NCI-H2107 treated with DMSO at 0.1 percent for 48 hours (cell line): ENCODE measurements around the gene MDK.

Experiments
- DNase-seq: peaks from one replicate; lab custom pipeline; 2025; ENCODE audit not compliant: unreplicated experiment; lab: John Stamatoyannopoulos, UW

MDK gene

GRCh38 chr11:46381819-46382645 lies 563 bp downstream of the MDK start:
- no peak for DNase-seq

- no peak for DNase-seq
Observed at GRCh38 chr11:46382646-46383403, 1.4 kb downstream of the MDK start.

DNA sequence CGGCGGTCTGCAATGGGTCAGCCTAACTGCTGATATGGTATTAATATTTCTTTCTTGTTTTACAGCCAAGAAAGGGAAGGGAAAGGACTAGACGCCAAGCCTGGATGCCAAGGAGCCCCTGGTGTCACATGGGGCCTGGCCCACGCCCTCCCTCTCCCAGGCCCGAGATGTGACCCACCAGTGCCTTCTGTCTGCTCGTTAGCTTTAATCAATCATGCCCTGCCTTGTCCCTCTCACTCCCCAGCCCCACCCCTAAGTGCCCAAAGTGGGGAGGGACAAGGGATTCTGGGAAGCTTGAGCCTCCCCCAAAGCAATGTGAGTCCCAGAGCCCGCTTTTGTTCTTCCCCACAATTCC lies 1.9 kb downstream of the MDK start:
- DNase-seq = no peak

- DNase-seq = no peak
Observed at GRCh38 chr11:46383974-46384701, 2.7 kb downstream of the MDK start.

DNA sequence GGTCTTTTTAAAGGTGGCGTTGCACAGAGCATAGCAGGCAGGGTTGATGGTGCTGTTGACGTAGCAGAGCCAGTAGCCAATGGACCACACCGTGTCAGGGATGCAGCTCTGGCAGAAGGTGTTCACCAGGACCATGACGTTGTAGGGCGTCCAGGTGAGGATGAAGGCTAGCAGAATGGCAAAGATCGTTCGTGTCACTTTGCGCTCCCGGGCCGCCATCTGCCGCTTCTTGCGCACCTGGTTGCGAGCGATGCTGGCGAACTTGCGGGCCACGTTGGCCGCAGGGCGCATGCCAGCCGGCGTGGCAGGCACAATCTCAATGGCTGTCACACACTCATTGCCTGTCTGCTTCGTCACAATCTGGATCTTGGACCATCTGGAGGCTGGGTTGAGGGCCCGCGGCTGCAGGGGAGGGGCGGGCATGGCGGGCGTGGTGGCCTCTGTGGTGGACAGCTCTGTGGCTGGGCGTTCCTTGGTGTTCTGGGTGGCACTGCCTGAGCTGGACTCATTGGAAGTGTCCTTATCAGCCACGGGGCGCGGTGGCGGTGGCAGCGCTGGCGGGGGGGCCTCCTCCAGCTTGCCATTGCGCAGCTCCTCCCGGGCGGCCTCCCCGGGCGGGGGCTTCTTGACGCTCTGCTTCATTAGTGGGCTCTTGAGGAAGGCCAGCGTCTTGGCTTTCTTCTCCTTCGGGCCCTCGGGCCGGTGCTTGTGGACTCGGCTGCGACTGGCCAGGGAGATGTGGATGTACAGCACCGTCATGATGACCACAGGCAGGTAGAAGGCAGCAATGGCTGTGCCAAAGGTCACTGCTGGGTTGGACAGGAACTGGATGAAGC lies 3.9 kb downstream of the MDK start:
- DNase-seq = no peak

DNA sequence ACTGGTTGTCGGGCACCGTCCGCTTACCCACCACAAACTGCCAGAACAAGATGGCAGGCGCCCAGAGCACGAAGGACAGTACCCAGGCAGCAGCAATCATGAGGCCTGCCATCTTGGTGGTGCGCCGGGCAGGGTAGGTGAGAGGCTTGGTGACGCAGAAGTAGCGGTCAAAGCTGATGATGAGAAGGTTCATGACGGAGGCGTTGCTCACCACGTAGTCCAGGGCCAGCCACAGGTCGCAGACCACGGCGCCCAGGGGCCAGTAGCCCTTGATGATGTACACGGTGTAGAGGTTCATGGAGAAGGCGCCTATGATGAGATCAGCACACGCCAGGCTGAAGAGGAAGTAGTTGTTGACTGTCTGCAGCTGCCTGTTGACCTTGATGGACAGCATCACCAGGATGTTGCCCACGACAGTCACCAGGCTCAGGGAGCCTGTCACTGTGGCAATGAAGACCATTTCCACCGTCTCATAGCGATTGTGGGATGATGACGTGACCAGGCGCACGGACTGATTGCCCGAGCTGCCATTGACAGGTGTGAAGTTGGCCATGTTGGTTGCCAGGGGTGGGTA lies 4.6 kb downstream of the MDK start:
- no peak for DNase-seq

DNA sequence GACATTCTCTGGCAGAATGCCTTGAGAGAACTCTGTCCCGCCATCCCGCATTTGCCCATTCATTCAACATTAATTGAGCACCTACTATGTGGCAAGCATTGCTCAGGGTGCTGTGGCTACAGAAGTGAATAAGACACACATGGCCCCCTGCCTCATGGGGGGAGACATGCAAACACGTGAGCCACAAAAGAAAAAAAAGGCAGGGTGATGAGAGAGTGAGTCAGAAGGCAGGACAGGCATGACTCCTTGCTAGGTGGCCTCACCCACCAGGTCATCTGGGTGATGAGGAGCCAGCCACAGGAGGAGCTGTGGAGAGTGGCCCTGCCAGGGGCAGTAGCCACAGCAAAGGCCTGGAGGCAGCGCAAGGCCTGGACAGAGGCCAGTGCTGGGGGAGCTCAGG lies 5.2 kb downstream of the MDK start:
- no peak for DNase-seq

DNA sequence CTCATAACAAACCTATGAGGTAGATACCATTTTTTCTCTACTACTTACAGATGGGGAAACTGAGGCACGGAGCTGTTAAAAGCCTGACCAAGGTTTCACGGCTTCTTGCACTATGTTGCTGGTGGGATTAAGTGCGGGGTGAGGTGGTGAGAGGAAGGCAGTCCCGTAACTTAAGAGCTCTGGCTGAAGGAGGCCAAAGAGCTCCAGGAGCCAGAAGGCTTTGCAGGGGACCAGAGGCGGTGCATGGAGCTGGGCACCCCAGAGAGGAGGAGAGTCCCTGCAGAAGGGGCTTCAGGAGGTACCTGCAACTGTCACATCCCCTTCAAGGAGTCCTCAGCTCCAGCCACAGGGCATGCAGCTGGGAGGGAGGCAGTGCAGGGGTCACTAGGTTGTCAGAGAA lies 6.0 kb downstream of the MDK start:
- DNase-seq = no peak

DNA sequence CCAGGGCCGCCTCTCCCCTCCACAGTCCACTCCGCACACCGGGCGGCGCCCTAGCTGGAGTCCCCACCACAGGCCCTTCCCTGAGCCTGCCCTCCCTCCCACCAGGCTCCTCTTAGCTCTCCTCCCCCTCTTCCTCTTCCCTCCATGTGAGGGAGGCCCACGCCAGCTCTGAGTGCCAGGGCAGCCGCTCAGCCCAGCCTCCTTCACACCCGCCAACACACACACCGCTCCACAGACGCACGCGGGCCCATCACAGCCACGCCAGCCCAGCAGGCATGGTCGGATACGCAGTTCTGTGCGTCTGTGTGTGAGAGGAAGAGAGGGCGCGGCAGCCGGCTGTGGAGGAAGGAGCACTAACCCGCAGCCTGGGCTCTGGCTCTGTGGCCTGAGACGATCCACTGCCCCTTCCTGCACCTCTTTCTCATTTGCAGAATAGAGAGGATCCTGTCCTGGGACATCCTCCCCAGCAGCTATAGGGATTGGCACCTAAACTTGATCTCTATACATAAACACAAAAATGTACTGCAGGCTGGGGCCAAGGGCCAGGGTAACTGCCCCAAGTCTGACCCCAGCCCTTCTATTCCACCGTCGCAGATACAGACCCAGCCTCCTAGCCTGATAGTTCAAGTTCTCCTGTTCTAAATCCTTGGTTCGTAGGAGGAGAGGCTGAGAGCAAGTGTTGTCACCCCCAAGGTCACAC lies 6.6 kb downstream of the MDK start:
- no peak for DNase-seq

GRCh38 chr11:46388619-46389449 lies 7.4 kb downstream of the MDK start:
- no peak for DNase-seq

DNA sequence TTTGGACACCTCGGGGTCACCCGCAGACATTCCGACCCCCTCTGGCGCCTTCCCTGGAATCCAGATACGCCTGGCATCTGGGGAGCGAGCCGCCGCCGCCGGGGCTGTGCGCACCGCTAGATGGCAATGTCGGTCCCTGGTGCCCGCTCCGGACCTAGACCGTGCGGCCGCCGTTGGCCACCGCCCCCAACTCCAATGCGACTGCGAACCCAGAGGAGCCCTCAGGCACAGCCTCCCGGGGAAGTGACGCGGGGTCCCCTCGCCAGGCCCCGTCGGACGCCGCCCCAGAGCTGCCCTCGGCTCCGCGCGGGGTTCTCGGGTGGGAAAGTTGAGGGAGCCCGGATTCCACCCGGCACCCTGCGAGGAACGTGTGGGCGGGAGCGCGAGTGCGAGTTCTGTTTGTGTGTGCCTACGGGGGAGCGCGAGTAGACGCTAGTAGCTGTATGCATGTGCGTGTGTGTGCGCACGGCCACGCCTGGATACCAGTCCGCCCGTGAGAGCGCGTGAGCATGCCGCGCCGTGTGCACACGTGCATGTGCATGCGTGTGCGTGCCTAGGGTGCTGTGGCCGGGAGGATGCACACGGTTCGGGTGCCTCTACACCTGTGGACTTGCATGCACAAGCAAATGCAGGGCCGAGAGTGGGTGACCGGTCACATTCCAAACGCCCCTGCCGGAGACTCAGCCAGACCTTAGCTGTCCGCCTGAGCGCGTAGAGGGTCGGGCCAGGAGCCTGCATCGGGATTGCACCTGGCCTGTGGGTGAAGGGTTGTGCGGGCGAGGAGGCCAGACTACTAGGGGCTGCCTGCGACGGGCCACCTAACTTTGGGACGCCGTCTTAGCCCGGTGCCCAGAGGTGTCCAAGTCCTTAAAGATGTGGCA lies 8.2 kb downstream of the MDK start:
- DNase-seq = no peak

- no peak for DNase-seq
Observed at GRCh38 chr11:46390331-46391171, 9.1 kb downstream of the MDK start.

GRCh38 chr11:46391186-46391577 lies 9.7 kb downstream of the MDK start:
- no peak for DNase-seq

DNA sequence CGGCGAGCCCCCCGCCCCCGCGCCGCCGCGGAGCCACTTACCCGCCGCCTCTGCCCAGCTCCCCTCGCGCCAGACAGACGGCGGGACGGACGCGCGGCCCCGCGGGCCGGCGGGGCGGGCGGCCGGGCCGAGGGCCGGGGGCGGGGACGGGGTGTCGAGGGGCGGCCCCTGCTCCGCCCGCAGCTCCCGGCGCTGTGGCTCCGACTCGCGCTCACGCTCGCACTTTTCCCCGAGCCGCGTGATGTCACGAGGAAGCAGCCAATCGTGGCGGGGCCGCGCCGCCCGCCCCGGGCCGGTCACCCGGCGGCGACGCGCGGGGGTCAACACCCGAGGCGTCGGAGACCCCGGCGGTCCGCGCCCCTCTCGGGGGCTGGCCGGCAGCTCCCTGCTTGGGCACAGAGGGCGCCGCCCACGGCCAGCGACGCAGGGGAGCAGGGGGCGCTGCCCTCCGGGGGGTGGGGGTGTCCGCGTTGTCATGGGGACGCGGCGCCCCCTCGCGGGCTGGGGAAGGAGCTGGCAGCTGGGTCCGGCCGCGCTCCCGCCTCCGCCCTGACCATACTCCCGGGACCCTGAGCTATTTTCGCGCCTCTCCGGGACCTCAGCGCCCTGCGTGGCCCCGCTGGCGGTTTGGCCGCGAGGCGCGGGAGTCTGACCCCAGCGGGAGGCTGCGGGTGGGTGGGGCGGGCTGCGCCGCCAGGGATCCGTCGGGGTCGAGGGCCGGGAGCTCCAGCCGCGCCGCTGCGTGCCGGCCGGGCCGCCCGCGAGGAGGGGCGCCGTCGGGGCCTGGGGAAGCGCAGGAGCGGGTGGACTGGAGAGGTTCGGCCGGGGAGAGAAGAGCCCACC lies 10.3 kb downstream of the MDK start, which contains the start of gene CHRM4:
Gene CHRM4, minus strand, starts transcription at position 199 of the 843 bp plus-strand sequence. CDS start 5,219 bp downstream, outside the sequence.
- DNase-seq = no peak

DNA sequence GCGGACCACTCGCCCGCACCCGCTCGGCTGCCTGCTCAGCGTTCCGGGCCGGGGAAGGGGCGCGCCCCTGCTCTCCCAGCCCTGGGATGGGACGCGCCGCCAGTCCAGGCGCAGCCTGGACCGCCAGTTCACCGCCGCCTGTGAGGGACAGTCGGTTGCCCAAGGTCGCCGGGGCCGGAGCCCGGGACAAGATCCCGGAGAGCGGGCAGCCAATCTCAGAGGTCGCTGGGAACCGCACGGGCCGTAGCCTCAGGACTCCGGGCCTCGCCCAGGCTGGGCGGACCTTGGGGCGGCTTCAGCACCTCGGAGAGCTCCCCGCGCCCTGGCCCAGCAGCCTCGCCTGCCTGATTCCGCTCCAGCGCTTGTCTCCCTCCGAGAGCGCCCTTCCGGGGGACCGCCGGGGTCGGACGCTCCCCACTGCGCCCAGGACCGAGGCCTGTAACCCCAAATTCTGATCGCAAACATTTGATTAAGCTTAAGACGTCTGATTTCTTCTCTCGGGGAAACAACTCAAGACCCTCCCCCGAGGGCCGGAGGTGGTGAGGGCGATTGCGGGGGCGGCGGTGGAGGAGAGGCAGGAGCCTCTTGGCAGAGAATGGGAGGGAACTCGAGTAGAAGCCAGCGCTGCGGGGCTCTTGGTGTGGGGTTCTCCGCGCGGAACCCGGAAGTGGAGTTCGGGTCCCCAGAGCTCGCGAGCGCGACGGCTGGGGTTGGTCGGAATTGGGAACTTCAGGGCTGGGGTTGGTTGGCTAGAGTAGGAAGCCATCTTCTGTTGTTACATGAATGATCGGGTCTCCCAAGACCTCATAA lies 11.2 kb downstream of the MDK start:
- DNase-seq = no peak
